GM11168 (cell line): ENCODE measurements around the gene PCBP3.

Experiments
- in situ Hi-C: fragments of 300-500 bp; cut with MboI; formaldehyde crosslinking; loops from one replicate; pipeline ENCODE4 v1.12.0; 2022; ENCODE audit warnings: low sequenced_read_pairs; ENCODE audit not compliant: unreplicated experiment

Gene PCBP3

DNA sequence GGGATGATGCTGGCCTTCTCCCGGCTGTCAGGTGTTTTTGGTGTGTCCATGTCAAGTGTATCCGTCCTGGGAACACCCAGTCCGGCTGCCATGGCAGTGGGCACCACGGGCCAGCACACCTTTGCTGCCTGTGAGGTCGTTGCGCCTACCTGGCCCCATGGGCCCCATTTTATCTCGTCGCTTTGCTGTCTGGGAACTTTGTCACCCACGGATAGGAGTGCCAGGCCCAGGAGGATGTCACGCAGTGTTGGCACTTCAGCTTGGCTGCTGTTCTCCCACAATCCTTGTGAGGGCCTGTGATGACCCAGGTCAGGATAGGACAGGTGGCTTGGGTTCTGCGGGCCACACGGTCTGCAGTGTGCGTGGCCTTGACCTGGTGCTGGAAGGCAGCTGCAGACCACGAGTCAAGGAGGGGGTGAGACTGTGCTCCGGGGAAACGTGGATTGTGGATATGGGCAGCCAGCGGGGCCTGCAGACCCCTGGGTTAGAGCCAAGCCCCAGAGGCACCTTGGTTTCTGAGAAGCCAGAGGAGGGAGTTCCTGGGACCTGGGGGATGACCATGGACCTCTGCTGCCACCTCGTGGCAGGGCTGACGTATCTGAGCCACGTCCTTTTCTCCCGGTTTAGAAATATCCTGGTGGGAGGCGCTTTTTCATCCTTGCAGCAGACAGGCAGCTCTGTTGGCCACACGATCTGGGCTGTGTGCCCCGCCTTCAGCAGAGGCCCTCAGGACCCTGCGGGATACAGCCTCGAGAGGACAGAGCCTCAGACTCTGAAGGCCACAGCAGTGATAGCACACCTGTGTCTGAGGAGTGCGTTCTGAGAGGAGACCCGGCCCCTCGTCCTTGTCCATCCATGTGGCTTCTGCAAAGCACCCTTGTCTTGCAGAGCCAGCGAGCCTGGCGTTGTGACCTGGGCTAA lies 176.9 kb downstream of the PCBP3 start:
- in situ Hi-C loops: no loop called here

DNA sequence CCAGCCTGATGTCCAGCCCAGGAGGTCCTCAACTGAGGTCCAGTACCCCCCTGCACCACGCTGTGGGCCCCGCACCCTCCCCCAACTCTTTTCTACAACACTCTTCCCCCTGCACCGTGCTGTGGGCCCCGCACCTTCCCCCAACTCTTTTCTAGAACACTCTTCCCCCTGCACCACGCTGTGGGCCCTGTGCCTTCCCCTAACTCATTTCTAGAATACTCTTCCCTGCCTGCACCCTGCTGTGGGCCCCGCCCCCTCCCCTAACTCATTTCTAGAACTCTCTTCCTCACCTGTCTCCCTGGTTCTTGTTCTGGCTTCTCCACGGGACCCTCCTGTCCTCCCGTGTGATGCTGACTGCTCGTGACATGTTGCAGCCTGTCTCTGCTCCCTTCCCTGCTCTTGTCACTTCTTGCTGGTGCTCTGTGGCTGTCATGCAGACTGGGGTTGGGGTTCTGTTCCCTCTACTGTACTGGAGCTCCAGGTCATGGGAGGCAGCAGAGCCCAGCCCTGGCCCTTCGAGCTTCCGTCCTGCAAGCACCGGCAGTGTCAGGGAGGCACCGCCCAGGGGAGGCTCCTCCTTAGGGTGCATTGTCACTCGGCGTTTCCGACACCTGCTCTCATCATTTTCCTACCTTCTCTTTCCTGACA lies 177.9 kb downstream of the PCBP3 start:
- in situ Hi-C loops: no loop called here

GRCh38 chr21:45821998-45822397 lies 178.5 kb downstream of the PCBP3 start:
- in situ Hi-C loops: no loop called here

GRCh38 chr21:45822429-45823099 lies 179.0 kb downstream of the PCBP3 start:
- in situ Hi-C loops: no loop called here

GRCh38 chr21:45823100-45823681 lies 179.7 kb downstream of the PCBP3 start:
- in situ Hi-C loops: no loop called here

- in situ Hi-C loops: loop anchor here (5.0 to 25.0 kb wide), 2 partner anchors 267 to 687 kb away; no protein-coding TSS in a partner anchor
These were observed 181.2 kb downstream of the PCBP3 start for GRCh38 chr21:45824546-45825215.

GRCh38 chr21:45825219-45825618 lies 181.7 kb downstream of the PCBP3 start:
- in situ Hi-C loops: loop anchor here (5.0 to 25.0 kb wide), 2 partner anchors 268 to 688 kb away; no protein-coding TSS in a partner anchor

DNA sequence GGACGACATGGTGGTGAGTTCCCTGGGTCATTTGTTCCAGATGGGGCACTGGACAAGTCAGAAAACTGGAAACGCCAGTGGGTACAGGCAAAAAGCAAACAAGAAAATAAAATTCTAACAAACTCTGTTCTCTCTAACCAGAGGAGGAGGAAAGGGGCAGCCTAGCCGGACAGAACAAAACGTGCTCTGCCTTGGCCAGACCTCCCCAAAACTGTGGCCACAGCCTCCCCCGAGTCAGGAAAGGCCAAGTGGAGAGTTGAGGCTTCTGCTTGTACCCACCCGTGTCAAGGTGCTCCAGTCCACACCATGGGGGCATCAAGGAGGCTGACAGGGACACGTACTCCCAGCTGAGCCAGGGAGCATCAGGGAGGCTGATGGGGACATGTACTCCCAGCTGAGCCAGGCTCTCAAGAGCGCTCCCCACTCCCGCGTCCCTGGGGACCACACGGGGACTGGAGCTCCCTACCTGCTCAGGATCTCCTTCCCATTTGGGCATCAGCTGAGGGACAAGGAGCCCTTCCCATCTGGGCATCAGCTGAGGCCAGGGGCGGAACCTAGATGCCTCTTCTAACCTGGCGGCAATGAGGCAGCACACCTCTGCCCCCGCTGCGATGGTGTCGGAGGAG lies 183.3 kb downstream of the PCBP3 start:
- in situ Hi-C loops: loop anchor here (5.0 to 25.0 kb wide), 2 partner anchors 269 to 689 kb away; no protein-coding TSS in a partner anchor

- in situ Hi-C loops: loop anchor here (5.0 to 25.0 kb wide), 2 partner anchors 270 to 690 kb away; no protein-coding TSS in a partner anchor
These were observed 183.8 kb downstream of the PCBP3 start for GRCh38 chr21:45827302-45827692.

- in situ Hi-C loops: loop anchor here (5.0 to 25.0 kb wide), 2 partner anchors 271 to 691 kb away; no protein-coding TSS in a partner anchor
These were observed 184.5 kb downstream of the PCBP3 start for GRCh38 chr21:45827881-45828579.

DNA sequence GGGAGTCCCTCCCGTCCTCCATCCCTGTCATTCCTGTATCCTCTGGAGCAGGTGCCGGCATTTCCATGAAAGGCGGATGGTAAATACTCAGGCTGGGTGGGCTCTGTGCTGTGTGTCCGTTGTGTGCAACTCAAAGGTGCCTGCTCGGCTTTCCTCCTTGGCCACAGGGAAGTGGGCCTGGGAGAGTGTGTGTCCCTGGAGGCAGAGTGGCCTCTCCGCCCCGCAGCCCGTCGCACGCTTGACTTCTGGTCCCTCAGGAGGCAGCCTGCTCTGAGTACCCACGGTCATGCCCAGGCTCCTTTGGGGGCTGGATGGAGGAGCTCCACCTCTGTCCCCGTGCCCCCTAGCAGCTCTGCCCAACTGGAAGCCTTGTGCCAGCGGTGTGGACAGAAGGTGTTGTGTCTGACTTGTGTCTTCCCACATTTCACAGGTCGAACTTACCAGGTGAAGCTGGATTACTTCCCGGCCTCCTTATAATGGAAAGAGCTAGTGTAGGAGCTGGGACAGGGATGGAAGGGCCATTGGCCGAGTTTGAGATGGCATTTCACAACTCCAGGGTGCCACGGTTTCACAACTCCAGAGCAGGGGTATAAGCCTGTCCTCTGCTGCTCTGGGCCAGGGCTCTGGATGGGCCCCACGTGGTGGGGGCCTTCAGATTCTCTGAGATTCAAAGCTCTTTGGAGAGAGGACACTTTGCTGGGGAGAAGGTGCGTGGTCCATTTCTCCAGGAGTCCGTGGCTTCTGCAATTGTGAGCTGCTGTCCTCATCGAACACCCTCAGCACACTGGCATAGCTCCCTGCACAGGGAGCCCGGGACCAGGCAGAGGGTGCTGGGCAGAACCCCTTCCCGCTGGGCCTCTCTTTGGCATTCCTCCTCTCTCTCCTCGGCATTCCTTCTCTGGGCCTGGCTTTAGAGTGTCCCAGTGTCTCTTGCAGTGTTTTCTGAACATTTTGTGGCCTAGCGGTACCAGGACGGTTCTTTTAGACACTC lies 185.3 kb downstream of the PCBP3 start:
- in situ Hi-C loops: loop anchor here (5.0 to 25.0 kb wide), 2 partner anchors 272 to 692 kb away; no protein-coding TSS in a partner anchor

DNA sequence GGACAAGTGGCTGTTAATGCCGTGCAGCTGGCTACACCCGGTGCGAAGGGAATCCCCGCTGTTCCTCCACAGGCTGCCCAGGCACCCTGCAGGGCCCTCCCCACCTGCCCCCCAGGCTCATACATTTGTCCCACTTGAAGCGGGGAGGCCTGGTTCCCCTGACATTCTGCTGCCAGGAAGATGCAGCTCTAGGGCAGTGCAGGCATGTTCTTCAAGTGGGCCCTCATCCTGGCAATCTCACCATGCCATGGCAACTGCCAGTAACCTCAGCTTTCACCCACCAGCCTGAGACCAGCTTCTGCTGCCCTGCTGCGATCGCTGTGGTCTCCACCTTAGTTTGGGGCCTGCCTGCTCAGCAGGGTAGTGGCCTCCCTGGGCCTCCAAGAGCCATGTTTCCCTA lies 186.1 kb downstream of the PCBP3 start:
- in situ Hi-C loops: loop anchor here (5.0 to 25.0 kb wide), 2 partner anchors 272 to 692 kb away; no protein-coding TSS in a partner anchor

DNA sequence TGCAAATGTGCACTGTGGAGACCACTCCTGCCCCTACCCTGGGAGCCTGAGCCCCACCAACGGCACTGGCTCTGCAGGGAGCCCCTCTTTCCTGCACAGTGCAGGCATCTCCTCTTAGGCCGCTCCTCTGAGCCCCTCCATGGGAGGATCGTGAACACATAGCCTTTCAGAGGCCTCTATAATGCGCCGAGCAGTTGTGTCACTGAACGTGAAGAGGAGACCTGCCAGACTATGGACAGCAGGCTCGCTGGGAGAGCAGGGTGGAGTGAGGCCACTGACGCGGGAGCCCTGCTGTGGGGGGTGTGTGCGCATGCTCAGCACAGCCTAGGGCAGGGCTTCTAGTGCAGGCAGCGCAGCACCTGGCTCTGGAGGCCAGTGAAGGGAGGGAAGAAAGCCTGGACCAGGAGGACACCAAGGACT lies 186.7 kb downstream of the PCBP3 start:
- in situ Hi-C loops: loop anchor here (25.0 kb wide), 1 partner anchor 693 kb away; no protein-coding TSS in a partner anchor

- in situ Hi-C loops: loop anchor here (25.0 kb wide), 1 partner anchor 694 kb away; no protein-coding TSS in a partner anchor
These were observed 187.3 kb downstream of the PCBP3 start for GRCh38 chr21:45830720-45831366.

- in situ Hi-C loops: loop anchor here (25.0 kb wide), 1 partner anchor 695 kb away; no protein-coding TSS in a partner anchor
These were observed 188.6 kb downstream of the PCBP3 start for GRCh38 chr21:45831991-45832740.

- in situ Hi-C loops: loop anchor here (25.0 kb wide), 1 partner anchor 695 kb away; no protein-coding TSS in a partner anchor
These were observed 189.3 kb downstream of the PCBP3 start for GRCh38 chr21:45832741-45833235.
